Measurements from ENCODE around the gene SMAD7. TPM values are rescaled to one million over a fixed set of nuclear protein-coding genes. Genes with fewer than 3 reads are reported as not detected.
A peak's percentile ranks its signal among the peaks of the same experiment; 100 is the strongest.

Gene SMAD7
- total RNA-seq, 1 experiment from 2014 or later = 2.1 TPM

GRCh38 chr18:48979944-48980890 is 29.5 kb upstream of the SMAD7 start:
- H3K4me1 ChIP-seq (ENCODE audit: low read length) = peaks cover 8% of the 10 kb centered on the region
- H3K9ac ChIP-seq (ENCODE audit: low read length) = no peak overlapping the region
- H3K4me2 ChIP-seq (ENCODE audit: low read depth, low read length, poor library complexity, severe bottlenecking) = no peak overlapping the region

GRCh38 chr18:48977914-48978313 is 27.1 kb upstream of the SMAD7 start:
- H4K20me1 ChIP-seq (ENCODE audit: insufficient read depth, low read depth, low read length) = no peaks in the 10 kb centered on the region
- H3K9me2 ChIP-seq (replicated peaks; ENCODE audit: insufficient read depth, low read length) = no peaks in the 10 kb centered on the region
- no peaks in the 10 kb centered on the region for H3K36me3 ChIP-seq (ENCODE audit: insufficient read depth, low read length)

More at GRCh38 chr18:48979944-48980890, 29.5 kb upstream of the SMAD7 start:
- no peaks in the 10 kb centered on the region for H4K20me1 ChIP-seq (ENCODE audit: insufficient read depth, low read depth, low read length)
- H3K9me2 ChIP-seq (replicated peaks; ENCODE audit: insufficient read depth, low read length) = no peaks in the 10 kb centered on the region
- no peak overlapping the region for H2AFZ ChIP-seq (ENCODE audit: low read length)
- no peaks in the 10 kb centered on the region for H3K27me3 ChIP-seq (ENCODE audit: low read length)
- no peak for DNase-seq
- no peak overlapping the region for H3K4me3 ChIP-seq (ENCODE audit: low read length)
- no peaks in the 10 kb centered on the region for H3K9me3 ChIP-seq (ENCODE audit: low read length)
- no peaks in the 10 kb centered on the region for H3K79me2 ChIP-seq (ENCODE audit: low read length)
- H3K36me3 ChIP-seq (ENCODE audit: insufficient read depth, low read length) = no peaks in the 10 kb centered on the region
- no peak overlapping the region for H3K27ac ChIP-seq (ENCODE audit: low read length)

GRCh38 chr18:48975817-48976649 is 25.3 kb upstream of the SMAD7 start:
- peak overlapping the region; percentile 51; the same call in 1 of the 2 replicates for H3K9ac ChIP-seq (ENCODE audit: low read length)
- H3K4me3 ChIP-seq (ENCODE audit: low read length) = peak overlapping the region; percentile 62
- H3K9me3 ChIP-seq (ENCODE audit: low read length) = no peaks in the 10 kb centered on the region
- no peaks in the 10 kb centered on the region for H3K27me3 ChIP-seq (ENCODE audit: low read length)
- peak; percentile 61 for DNase-seq
- H3K4me1 ChIP-seq (ENCODE audit: low read length) = peaks cover 8% of the 10 kb centered on the region
- H3K36me3 ChIP-seq (ENCODE audit: insufficient read depth, low read length) = no peaks in the 10 kb centered on the region
- H3K4me2 ChIP-seq (ENCODE audit: low read depth, low read length, poor library complexity, severe bottlenecking) = peak overlapping the region; percentile 56
- H4K20me1 ChIP-seq (ENCODE audit: insufficient read depth, low read depth, low read length) = no peaks in the 10 kb centered on the region
- no peak overlapping the region for H2AFZ ChIP-seq (ENCODE audit: low read length)
- no peaks in the 10 kb centered on the region for H3K79me2 ChIP-seq (ENCODE audit: low read length)
- no peak overlapping the region for H3K27ac ChIP-seq (ENCODE audit: low read length)
- no peaks in the 10 kb centered on the region for H3K9me2 ChIP-seq (replicated peaks; ENCODE audit: insufficient read depth, low read length)

More at GRCh38 chr18:48977914-48978313, 27.1 kb upstream of the SMAD7 start:
- Histone ChIP-seq H2AFZ (ENCODE audit: low read length) (no peak overlapping the region), H3K4me3 (ENCODE audit: low read length) (no peak overlapping the region), H3K27me3 (ENCODE audit: low read length) (no peaks in the 10 kb centered on the region), H3K79me2 (ENCODE audit: low read length) (no peaks in the 10 kb centered on the region), H3K4me1 (ENCODE audit: low read length) (peaks cover 8% of the 10 kb centered on the region), H3K9ac (ENCODE audit: low read length) (no peak overlapping the region), H3K9me3 (ENCODE audit: low read length) (no peaks in the 10 kb centered on the region), H3K4me2 (ENCODE audit: low read depth, low read length, poor library complexity, severe bottlenecking) (no peak overlapping the region), H3K27ac (ENCODE audit: low read length) (no peak overlapping the region)
- DNase-seq = no peak

- Histone ChIP-seq H3K79me2 (ENCODE audit: low read length) (no peaks in the 10 kb centered on the region), H3K9me3 (ENCODE audit: low read length) (no peaks in the 10 kb centered on the region), H3K9me2 (replicated peaks; ENCODE audit: insufficient read depth, low read length) (no peaks in the 10 kb centered on the region), H3K4me1 (ENCODE audit: low read length) (peaks cover 8% of the 10 kb centered on the region), H3K27ac (ENCODE audit: low read length) (no peak overlapping the region), H3K27me3 (ENCODE audit: low read length) (no peaks in the 10 kb centered on the region), H3K4me3 (ENCODE audit: low read length) (peak overlapping the region; percentile 52; the same call in 1 of the 2 replicates), H4K20me1 (ENCODE audit: insufficient read depth, low read depth, low read length) (no peaks in the 10 kb centered on the region), H3K9ac (ENCODE audit: low read length) (peak overlapping the region; percentile 51), H2AFZ (ENCODE audit: low read length) (0 out of 2 replicates have a peak overlapping the region, but pooled peaks have one; percentile 24), H3K4me2 (ENCODE audit: low read depth, low read length, poor library complexity, severe bottlenecking) (peak overlapping the region; percentile 49), H3K36me3 (ENCODE audit: insufficient read depth, low read length) (no peaks in the 10 kb centered on the region)
- no peak for DNase-seq
Observed at GRCh38 chr18:48975120-48975816, 24.5 kb upstream of the SMAD7 start.

GRCh38 chr18:48974304-48975119 is 23.7 kb upstream of the SMAD7 start:
- H3K27ac ChIP-seq (ENCODE audit: low read length) = no peak overlapping the region
- no peak overlapping the region for H3K4me3 ChIP-seq (ENCODE audit: low read length)
- H3K27me3 ChIP-seq (ENCODE audit: low read length) = no peaks in the 10 kb centered on the region
- no peak for DNase-seq
- no peaks in the 10 kb centered on the region for H3K9me3 ChIP-seq (ENCODE audit: low read length)
- H4K20me1 ChIP-seq (ENCODE audit: insufficient read depth, low read depth, low read length) = no peaks in the 10 kb centered on the region
- no peak overlapping the region for H3K4me2 ChIP-seq (ENCODE audit: low read depth, low read length, poor library complexity, severe bottlenecking)
- peaks cover 8% of the 10 kb centered on the region for H3K4me1 ChIP-seq (ENCODE audit: low read length)
- no peaks in the 10 kb centered on the region for H3K36me3 ChIP-seq (ENCODE audit: insufficient read depth, low read length)
- no peaks in the 10 kb centered on the region for H3K9me2 ChIP-seq (replicated peaks; ENCODE audit: insufficient read depth, low read length)
- no peak overlapping the region for H3K9ac ChIP-seq (ENCODE audit: low read length)
- no peaks in the 10 kb centered on the region for H3K79me2 ChIP-seq (ENCODE audit: low read length)
- H2AFZ ChIP-seq (ENCODE audit: low read length) = no peak overlapping the region

DNA sequence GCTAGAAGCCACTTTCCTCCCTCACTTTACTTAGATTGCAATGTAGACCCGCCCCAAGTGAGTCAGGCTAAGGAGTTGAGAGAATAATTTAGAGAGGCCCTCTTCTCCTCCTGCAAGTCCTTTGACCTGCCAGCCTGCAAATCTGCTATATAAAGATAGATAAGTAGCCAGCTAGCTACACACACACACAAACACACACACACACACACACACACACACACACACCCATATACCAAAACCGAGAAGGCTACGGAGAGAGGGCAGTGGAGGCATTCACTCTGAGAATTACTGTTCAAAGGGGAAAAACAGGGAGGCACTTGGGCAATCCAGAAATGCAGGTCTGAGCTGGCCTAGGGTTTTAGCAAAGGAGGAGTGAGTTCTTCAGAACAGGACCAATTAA is 23.0 kb upstream of the SMAD7 start:
- Histone ChIP-seq H3K79me2 (ENCODE audit: low read length) (no peaks in the 10 kb centered on the region), H3K4me1 (ENCODE audit: low read length) (peaks cover 8% of the 10 kb centered on the region), H3K27ac (ENCODE audit: low read length) (no peak overlapping the region), H3K9ac (ENCODE audit: low read length) (no peak overlapping the region), H3K27me3 (ENCODE audit: low read length) (no peaks in the 10 kb centered on the region), H3K9me2 (replicated peaks; ENCODE audit: insufficient read depth, low read length) (no peaks in the 10 kb centered on the region), H3K36me3 (ENCODE audit: insufficient read depth, low read length) (no peaks in the 10 kb centered on the region), H3K4me3 (ENCODE audit: low read length) (no peak overlapping the region), H3K4me2 (ENCODE audit: low read depth, low read length, poor library complexity, severe bottlenecking) (no peak overlapping the region), H2AFZ (ENCODE audit: low read length) (no peak overlapping the region), H4K20me1 (ENCODE audit: insufficient read depth, low read depth, low read length) (no peaks in the 10 kb centered on the region), H3K9me3 (ENCODE audit: low read length) (no peaks in the 10 kb centered on the region)
- no peak for DNase-seq

DNA sequence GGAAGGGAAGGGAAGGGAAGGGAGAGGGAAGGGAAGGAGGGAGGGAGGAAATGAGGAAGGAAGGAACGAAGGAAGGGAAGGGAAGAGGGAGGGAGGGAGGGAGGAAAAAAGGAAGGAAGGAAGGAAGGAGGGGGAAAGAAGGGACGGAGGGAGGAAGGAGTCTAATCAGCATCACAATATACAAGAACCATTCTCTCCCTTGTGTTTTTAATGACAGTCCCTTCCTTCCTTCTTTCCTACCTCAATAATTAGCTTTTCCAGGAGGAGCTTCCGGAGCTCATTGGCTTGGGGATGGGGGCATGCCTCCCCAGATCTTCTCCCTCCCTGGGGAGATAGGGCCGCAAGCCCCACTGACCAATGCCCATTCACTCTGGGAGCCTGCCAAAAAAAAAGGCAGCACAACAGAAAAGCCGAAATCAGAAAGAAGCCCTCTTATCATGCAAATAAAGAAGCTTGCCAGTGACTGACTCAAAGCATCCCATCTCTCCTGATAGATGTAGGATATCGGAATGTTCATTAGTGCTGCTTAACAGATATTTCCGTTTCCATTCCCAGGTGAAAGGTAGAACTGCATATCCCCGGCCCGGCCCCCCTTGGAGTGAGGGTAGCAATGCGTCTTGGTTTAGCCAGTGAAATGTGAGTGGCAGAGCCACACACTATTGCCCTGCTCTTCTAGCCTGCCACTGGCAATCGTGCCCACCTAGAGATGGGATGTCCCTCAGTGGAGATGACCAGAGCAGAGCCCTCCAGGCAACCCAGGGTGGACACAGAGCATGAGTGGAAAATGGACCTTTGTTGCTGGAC is 17.8 kb upstream of the SMAD7 start:
- Histone ChIP-seq H3K27me3 (ENCODE audit: low read length) (no peaks in the 10 kb centered on the region), H3K27ac (ENCODE audit: low read length) (no peak overlapping the region), H2AFZ (ENCODE audit: low read length) (no peak overlapping the region), H3K9me3 (ENCODE audit: low read length) (no peaks in the 10 kb centered on the region), H3K9me2 (replicated peaks; ENCODE audit: insufficient read depth, low read length) (no peaks in the 10 kb centered on the region), H3K79me2 (ENCODE audit: low read length) (no peaks in the 10 kb centered on the region), H3K36me3 (ENCODE audit: insufficient read depth, low read length) (no peaks in the 10 kb centered on the region), H3K4me2 (ENCODE audit: low read depth, low read length, poor library complexity, severe bottlenecking) (no peak overlapping the region), H3K9ac (ENCODE audit: low read length) (no peak overlapping the region), H3K4me1 (ENCODE audit: low read length) (no peaks in the 10 kb centered on the region), H4K20me1 (ENCODE audit: insufficient read depth, low read depth, low read length) (no peaks in the 10 kb centered on the region), H3K4me3 (ENCODE audit: low read length) (no peak overlapping the region)
- DNase-seq = no peak

Data from Karpas-422 (cell line).